Lower leg skin (tissue), 3 donors: ENCODE measurements around the gene MYORG.

Experiments
- CTCF ChIP-seq, 3 donors: fragments of 450-650 bp; IDR thresholded peaks; one replicate each; pipeline ENCODE4 v1.5.1; 2016; ENCODE audit warnings: antibody characterized with exemption in 3 of 3, mild to moderate bottlenecking in 3 of 3, moderate library complexity in 2 of 3
- POLR2A ChIP-seq, 2 donors: fragments of 450-650 bp; IDR thresholded peaks; one replicate each; pipeline ENCODE4 v1.6.1; 2016 to 2017; ENCODE audit warnings: antibody characterized with exemption in 2 of 2, mild to moderate bottlenecking in 1 of 2, moderate library complexity in 1 of 2

- TF ChIP-seq POLR2A (IDR thresholded peaks at IDR 0.05) (no peak), CTCF (IDR thresholded peaks at IDR 0.05) (no peak)
Measured at GRCh38 chr9:34331196-34331595, 45.5 kb downstream of the MYORG start.
